Posterior vena cava (tissue), 2 donors: ENCODE measurements around the gene EIF3K. TPM values are rescaled to one million over a fixed set of nuclear protein-coding genes. Genes with fewer than 3 reads are reported as not detected.
"Not testable (repeated sequence)": the region's sequence is repeated elsewhere in the genome, so short reads cannot be mapped to it uniquely, and the experiment has no call there.

ENCODE experiments used
- DNase-seq: peaks from one replicate; pipeline ENCODE4 v3.0.0-alpha.2; 2020; ENCODE audit warnings: low spot score
- intact Hi-C, 2 donors: fragments of 100-400 bp; cut with DNase I; formaldehyde crosslinking; loops; one replicate each; pipeline versions ENCODE4 v1.14.1 to v1.14.2; 2022 to 2023
- total RNA-seq, 2 donors: library from RNA; stranded (reverse); fragmentation: NEBNext Ultra II Directional; extraction: Animal tissue kit (Norgen Biotek cat#: 25700); gene quantifications; one replicate each; pipeline ENCODE4 v1.2.1, GENCODE V29; 2021
- donor health status: DM: yes; HTN: yes; CAD: no.
- donor health status: DM: yes; HTN: yes; CAD: no.

Gene EIF3K
- total RNA-seq, 2 donors from 2014 or later, result 170 to 191 TPM

GRCh38 chr19:38616265-38616664 is 2.7 kb upstream of the EIF3K start:
- no peak for DNase-seq
- intact Hi-C loops, result no loop called here

DNA sequence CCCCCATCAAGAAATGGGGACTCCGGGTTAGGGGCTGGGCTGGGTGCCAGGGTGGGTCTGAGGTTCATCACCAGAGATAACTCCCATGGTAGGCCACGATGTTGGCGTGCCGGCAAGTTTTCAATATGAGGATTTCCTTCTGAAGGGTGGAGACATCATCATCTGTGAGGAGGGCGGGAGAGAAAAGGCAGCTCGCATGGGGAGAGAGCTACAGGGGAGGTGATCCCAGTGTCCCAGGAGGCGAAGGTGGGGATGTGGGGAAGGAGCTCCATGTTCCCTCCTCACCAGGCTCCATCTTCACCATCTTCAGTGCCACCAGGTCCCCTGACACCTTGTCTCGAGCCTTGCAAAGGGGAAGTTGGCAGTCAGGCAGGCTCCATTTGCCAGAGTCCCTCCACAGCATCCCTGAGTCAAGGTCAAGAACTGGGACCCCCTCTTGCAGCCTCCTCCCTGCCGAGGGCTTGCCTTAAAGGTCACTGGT is 1.7 kb upstream of the EIF3K start:
- no peak for DNase-seq
- intact Hi-C loops, result no loop called here

DNA sequence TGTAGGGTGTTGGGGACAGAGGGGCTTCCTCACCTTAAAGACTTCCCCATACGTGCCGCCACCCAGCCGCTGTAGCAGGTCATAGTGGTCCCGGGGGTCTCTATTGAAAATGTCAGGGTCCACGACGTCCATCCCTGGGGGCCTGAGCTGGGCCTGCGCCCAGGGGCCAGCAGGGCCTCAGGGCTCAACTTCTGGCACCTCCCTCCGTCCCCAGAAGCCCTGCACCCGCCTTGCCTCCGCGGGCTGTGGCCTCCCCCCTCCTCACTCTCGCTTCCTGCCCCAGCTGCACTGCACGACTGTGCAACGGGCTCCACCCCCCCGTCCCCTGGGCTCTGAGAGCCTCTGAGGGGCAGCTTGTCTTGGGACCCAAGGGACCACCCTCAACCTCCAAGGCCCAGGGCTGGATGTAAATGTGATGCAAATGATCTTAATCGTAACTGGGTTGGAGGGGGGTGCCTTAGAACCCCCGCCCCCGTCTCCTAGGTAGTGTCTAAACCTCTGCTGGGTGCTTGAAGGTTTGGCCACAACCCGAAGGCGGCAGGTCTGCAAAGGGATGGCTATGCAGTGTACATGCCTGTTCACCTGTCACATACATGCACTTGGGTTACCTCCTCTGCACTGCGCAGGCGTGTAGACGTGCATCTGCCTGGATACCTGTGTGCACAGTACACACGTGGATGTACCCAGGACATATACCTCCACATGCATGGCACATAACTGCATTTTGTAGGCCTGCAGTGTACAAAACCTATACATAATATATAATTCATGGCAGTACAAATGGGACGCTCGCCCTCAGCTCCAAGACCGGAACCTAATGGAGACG is 1.0 kb upstream of the EIF3K start, which contains the start of gene MAP4K1:
Gene MAP4K1 (minus strand): TSS at position 190 of the 826 bp plus-strand sequence. CDS start 58 bp downstream, at position 132.
- DNase-seq, result no peak
- intact Hi-C loops, result no loop called here

GRCh38 chr19:38619361-38620174 is 580 bp downstream of the EIF3K start:
- intact Hi-C loops, result no loop called here
- no peak for DNase-seq

- DNase-seq, result no peak
- intact Hi-C loops, result no loop called here
Measured at GRCh38 chr19:38624822-38625221, 5.8 kb downstream of the EIF3K start.

- intact Hi-C loops, result no loop called here
Measured at GRCh38 chr19:38626401-38626800, 7.4 kb downstream of the EIF3K start.

DNA sequence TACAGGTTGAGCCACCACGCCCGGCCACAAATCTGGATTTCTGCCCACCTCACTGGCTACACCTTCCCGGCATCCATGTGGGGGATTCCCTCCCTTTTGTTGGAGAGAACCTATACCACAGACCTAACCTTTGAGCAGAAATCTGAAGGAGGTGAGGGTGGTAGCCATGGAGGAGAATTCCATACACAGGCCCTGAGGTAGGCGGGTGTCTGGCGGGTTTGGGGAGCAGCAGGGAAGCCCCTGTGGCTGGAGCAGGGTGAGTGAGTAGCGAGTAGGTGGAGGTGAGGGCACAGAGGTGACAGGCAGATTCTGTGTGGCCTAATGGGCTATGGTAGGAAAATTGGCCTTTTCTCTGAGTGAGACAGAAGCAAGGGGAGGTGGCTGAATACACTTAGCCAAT is 10.6 kb downstream of the EIF3K start:
- no peak for DNase-seq
- intact Hi-C loops, result no loop called here

More at GRCh38 chr19:38626401-38626800, 7.4 kb downstream of the EIF3K start:
- DNase-seq, result no peak

DNA sequence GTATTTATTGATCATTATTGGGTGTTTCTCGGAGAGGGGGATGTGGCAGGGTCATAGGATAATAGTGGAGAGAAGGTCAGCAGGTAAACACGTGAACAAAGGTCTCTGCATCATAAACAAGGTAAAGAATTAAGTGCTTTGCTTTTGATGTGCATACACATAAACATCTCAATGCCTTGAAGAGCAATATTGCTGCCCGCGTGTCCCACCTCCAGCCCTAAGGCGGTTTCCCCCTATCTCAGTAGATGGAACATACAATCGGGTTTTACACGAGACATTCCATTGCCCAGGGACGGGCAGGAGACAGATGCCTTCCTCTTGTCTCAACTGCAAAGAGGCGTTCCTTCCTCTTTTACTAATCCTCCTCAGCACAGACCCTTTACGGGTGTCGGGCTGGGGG is 12.3 kb downstream of the EIF3K start:
- not testable (repeated sequence) for DNase-seq
- intact Hi-C loops, result loop anchor here (5.0 to 10.0 kb wide), 2 partner anchors 114 to 226 kb away; partner anchors contain the start of gene FAM98C (in 2 of the 2)

DNA sequence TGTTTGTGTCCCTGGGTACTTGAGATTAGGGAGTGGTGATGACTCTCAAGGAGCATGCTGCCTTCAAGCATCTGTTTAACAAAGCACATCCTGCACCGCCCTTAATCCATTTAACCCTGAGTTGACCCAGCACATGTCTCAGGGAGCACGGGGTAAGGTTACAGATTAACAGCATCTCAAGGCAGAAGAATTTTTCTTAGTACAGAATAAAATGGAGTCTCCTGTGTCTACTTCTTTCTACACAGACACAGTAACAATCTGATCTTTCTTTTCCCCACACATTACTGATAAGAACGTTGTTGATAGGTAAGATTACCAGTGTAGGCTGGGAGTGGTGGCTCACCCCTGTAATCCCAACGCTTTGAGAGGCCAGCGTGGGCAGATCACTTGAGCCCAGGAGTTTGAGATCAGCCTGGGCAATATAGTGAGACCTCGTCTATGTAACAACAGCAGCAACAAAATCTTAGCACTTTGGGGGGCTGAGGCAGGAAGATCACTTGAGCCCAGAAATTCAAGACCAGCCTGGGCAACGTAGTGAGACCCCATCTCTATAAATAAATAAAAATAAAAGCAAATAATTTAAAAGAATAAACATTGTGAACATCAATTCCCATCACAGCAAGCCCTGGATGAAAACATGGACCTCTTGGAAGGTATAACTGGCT is 13.0 kb downstream of the EIF3K start:
- DNase-seq, result not testable (repeated sequence)
- intact Hi-C loops, result loop anchor here (5.0 to 10.0 kb wide), 2 partner anchors 115 to 227 kb away; partner anchors contain the start of gene FAM98C (in 2 of the 2)

- no peak for DNase-seq
- intact Hi-C loops, result loop anchor here (5.0 to 10.0 kb wide), 2 partner anchors 115 to 228 kb away; partner anchors contain the start of gene FAM98C (in 2 of the 2)
Measured at GRCh38 chr19:38632476-38633213, 13.7 kb downstream of the EIF3K start.

- DNase-seq, result peak; percentile 93
- intact Hi-C loops, result loop anchor here (5.0 to 10.0 kb wide), 2 partner anchors 118 to 230 kb away; partner anchors contain the start of gene FAM98C (in 2 of the 2)
Measured at GRCh38 chr19:38634757-38635482, 15.9 kb downstream of the EIF3K start.

DNA sequence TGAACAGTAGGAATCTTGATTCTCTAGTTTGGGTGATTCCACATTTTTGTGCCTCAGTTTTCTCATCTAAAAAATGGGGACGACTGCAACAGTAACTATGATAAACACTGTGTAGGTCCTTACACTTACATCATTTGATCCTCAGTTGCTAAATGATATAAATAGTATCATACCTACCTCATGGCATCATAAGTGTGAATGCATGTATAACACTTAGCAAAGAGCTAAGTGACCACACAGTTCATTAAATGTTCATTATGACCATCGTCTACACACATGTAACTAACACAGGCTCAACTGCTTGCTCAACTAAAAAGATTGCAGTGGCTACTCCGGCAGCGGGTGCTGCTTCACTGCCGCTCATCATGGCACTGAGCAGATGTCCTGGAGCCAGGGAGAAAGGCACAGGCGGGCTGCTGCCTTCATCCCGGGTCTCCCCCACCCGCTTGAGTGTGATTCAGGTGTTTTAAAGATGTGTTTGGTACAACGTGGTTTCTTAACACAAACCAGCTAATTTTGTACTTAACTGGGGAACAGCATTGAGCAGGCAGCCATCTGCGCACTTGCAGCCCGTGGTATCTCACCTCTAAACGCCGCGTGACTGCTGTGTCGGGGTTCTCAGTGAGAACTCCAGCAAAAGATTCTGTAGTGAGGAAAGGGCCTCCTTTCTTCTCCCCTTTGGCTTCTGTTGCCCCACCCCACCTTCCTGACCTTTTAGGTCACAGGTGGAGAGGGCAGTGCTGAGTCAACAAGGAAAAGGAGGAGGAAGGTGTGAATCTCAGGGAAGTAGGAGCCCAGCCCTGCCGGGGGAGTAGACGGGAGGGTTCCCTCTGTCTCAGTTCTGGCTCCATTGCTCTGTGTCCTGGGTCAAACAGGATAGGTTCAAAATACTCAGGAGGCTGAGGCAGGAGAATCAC is 16.8 kb downstream of the EIF3K start:
- DNase-seq, result no peak
- intact Hi-C loops, result loop anchor here (10.0 kb wide), 1 partner anchor 231 kb away; the partner anchor contains the start of gene FAM98C (in 2 of the 2)

- DNase-seq, result no peak
- intact Hi-C loops, result loop anchor here (10.0 kb wide), 1 partner anchor 234 kb away; the partner anchor contains the start of gene FAM98C (in 2 of the 2)
Measured at GRCh38 chr19:38638461-38638860, 19.5 kb downstream of the EIF3K start.

DNA sequence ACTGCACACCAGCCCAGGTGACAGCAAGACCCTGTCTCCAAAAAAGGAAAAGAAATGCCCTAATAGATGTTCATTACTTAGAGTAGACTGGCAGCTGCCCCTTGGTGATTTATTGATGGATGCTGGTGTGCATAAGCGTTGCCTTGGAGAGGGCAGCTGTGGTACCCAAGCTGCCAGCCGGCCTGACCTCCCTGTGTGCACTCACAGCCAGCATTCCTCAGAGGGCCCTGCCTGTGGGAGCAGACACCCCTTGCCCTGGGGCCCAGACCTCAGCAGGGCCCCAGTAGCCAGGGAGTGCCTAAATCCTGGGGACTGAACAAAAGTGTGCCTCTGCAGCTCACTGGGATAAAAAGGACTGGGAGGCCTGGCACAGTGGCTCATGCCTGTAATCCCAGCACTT is 20.7 kb downstream of the EIF3K start:
- no peak for DNase-seq
- intact Hi-C loops, result loop anchor here (10.0 kb wide), 2 partner anchors 195 to 235 kb away; partner anchors contain the start of genes FAM98C (in 2 of the 2) and ECH1 (in 1 of the 2)

DNA sequence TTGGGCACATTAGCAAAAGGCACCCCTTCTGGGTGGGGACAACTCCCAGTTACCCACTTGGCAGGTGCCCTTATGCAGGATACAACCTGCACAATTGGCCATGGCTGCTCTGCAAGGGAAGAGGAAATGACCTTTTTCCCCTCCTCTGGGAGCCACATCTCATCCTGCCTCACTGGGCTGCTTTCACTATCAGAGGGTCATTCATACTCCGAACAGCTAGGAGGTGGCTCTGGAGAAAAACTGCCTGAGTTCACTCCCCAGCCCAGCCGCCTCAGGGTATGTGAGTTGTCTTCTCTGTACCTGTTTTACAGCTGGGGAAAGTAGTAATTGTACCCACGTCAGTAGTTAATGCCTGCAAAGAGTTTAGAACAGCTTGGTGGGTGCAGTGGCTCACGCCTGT is 21.4 kb downstream of the EIF3K start:
- intact Hi-C loops, result loop anchor here in 1 of 2 donors (10.0 kb wide), 1 partner anchor 194 kb away; the partner anchor contains the start of gene ECH1

DNA sequence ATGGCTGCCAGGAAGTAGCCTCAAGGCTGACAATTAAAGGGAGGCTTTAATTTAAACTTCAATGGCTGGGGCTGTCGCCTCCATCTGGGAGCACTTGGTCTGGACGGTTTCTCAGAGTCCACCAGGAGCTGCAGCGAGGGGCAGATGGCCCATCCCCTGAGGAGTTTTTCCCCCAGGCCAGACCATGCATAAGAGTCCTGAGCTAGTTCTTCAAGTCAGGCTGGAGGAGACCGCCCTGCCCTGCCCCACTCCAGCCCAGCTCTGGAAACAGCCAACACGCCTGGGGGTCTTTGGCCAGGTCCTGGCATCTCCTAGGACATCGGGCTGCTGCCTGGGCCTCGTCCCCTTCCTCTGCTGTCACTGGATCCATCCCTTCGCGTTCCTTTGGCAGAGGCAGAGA is 23.2 kb downstream of the EIF3K start:
- DNase-seq, result no peak
- intact Hi-C loops, result loop anchor here in 1 of 2 donors (10.0 kb wide), 1 partner anchor 193 kb away; the partner anchor contains the start of gene ECH1

More for the DNA sequence above, 21.4 kb downstream of the EIF3K start:
- no peak for DNase-seq
